Measurements from ENCODE around the gene LRIG2. TPM values are rescaled to one million over a fixed set of nuclear protein-coding genes. Genes with fewer than 3 reads are reported as not detected.

The LRIG2 gene
- total and polyA plus RNA-seq, 2 of the 4 experiments (the other 2 are of a cell fraction) = 4.3 to 9.0 TPM

- Histone ChIP-seq H2BK15ac (ENCODE audit: low read depth, low read length) (no peak overlapping the region), H3K9me3 (ENCODE audit: control insufficient read depth, insufficient read depth, low read length) (no peaks in the 10 kb centered on the region), H4K91ac (ENCODE audit: insufficient read depth, low read depth, low read length) (peak overlapping the region; percentile 42; the same call in 1 of the 2 replicates), H3K9me1 (ENCODE audit: insufficient read depth, low read length) (peaks cover 9% of the 10 kb centered on the region), H3K14ac (replicated peaks; ENCODE audit: low read depth, low read length) (peak overlapping the region; percentile 49; the same call in 1 of the 2 replicates), H3K79me1 (ENCODE audit: low read depth in 1 of 2, low read length in 2 of 2) (no peaks in the 10 kb centered on the region), H4K5ac (ENCODE audit: low read depth, low read length) (no peak overlapping the region; the same call in 1 of the 2 replicates), H3K4me3 (ENCODE audit: insufficient read depth, low read depth, low read length) (no peak overlapping the region), H3K4me1 (ENCODE audit: control insufficient read depth, insufficient read depth, low read length) (peaks cover 5% of the 10 kb centered on the region), H2BK5ac (ENCODE audit: low read depth, low read length, poor library complexity, severe bottlenecking) (peak overlapping the region; percentile 3), H2BK120ac (ENCODE audit: low read depth, low read length) (peak overlapping the region; percentile 66), H3K4me2 (ENCODE audit: low read depth, low read length) (0 out of 2 replicates have a peak overlapping the region, but pooled peaks have one; percentile 31), H3K23ac (ENCODE audit: low read depth, low read length) (no peak overlapping the region; the same call in 1 of the 2 replicates), H3K27ac (ENCODE audit: insufficient read depth, low read length) (no peak overlapping the region), H3K36me3 (ENCODE audit: control insufficient read depth, insufficient read depth, low read length) (no peaks in the 10 kb centered on the region), H2AK5ac (ENCODE audit: low read depth, low read length) (no peak overlapping the region), H4K20me1 (ENCODE audit: insufficient read depth, low read length) (no peaks in the 10 kb centered on the region), H3K9ac (ENCODE audit: low read depth, low read length) (no peak overlapping the region), H2AFZ (replicated peaks; ENCODE audit: low read length, poor library complexity) (peak overlapping the region; percentile 79), H3K18ac (ENCODE audit: low read depth, low read length) (peak overlapping the region; percentile 66; the same call in 1 of the 2 replicates), H3K4ac (ENCODE audit: low read depth, low read length) (peak overlapping the region; percentile 8; the same call in 1 of the 2 replicates), H2AK9ac (replicated peaks; ENCODE audit: low read depth, low read length, poor library complexity) (no peak overlapping the region), H2BK20ac (ENCODE audit: low read depth, low read length) (peak overlapping the region; percentile 69; the same call in 1 of the 2 replicates), H3K56ac (ENCODE audit: extremely low read depth, insufficient read depth, low read length) (no peak overlapping the region), H4K8ac (ENCODE audit: low read depth in 2 of 2, low read length in 2 of 2) (peak overlapping the region in 1 of 2 experiments; percentile 47; a peak in 2 of 4 replicates), H3K27me3 (ENCODE audit: control insufficient read depth, insufficient read depth, low read length) (no peaks in the 10 kb centered on the region)
- intact Hi-C loops (cut with micrococcal nuclease) (loop anchor here (5.0 to 10.0 kb wide), 2 partner anchors 250 to 793 kb away; partner anchors contain the start of gene MAGI3), dilution Hi-C loops (cut with HindIII; ENCODE audit: low sequenced_read_pairs, unreplicated experiment) (no loop called here), in situ Hi-C loops (cut with MboI; ENCODE audit: low sequenced_read_pairs) (loop anchor here (25.0 kb wide), 1 partner anchor 770 kb away; the partner anchor contains the start of genes AP4B1 and DCLRE1B)
- TF ChIP-seq MAFK (IDR thresholded peaks at IDR 0.05; ENCODE audit: low read depth, low read length) (peak; percentile 96), USF2 (IDR thresholded peaks at IDR 0.05; ENCODE audit: low read depth, low read length) (no peak), RFX5 (IDR thresholded peaks at IDR 0.05; ENCODE audit: low read depth, low read length) (no peak), CTCF (conservative IDR thresholded peaks at IDR 0.05; ENCODE audit: low read depth, low read length) (no peak), NFE2L2 (IDR thresholded peaks at IDR 0.05; ENCODE audit: low read depth, low read length) (peak; percentile 90), CEBPB (IDR thresholded peaks at IDR 0.05; ENCODE audit: low read depth, low read length) (no peak), BHLHE40 (IDR thresholded peaks at IDR 0.05; ENCODE audit: low read depth, low read length) (no peak)
- peak; percentile 74 for ATAC-seq (ENCODE audit: low read depth)
- WGBS, 2 experiments (ENCODE audit: extremely low coverage in 2 of 2, insufficient read length in 1 of 2) = no CpG with 5 or more reads among the region's 4 CpGs
- no TSS peak for BruUV-seq (replicated peaks)
- ChIA-PET POLR2A (ENCODE audit: unreplicated experiment) (no interaction called here), CTCF (interaction anchor here (1.7 kb wide), 1 partner anchor 542 kb away, joined by 8 read pairs; no protein-coding TSS in a partner anchor)
- peak; percentile 70 for DNase-seq
Measured at GRCh38 chr1:113141650-113142473, 68.9 kb downstream of the LRIG2 start.

Data from IMR-90 (cell line).